ENCODE data around the gene CELF5.
"Not testable (repeated sequence)": the region's sequence is repeated elsewhere in the genome, so short reads cannot be mapped to it uniquely, and the experiment has no call there.

CELF5 gene

GRCh38 chr19:3201072-3201700 lies 23.3 kb upstream of the CELF5 start:
- no peak overlapping the region for H3K27ac ChIP-seq
- no peak for TF ChIP-seq ZFX (IDR thresholded peaks at IDR 0.05; ENCODE audit: borderline replicate concordance)
- TF ChIP-seq, protein P1, sequence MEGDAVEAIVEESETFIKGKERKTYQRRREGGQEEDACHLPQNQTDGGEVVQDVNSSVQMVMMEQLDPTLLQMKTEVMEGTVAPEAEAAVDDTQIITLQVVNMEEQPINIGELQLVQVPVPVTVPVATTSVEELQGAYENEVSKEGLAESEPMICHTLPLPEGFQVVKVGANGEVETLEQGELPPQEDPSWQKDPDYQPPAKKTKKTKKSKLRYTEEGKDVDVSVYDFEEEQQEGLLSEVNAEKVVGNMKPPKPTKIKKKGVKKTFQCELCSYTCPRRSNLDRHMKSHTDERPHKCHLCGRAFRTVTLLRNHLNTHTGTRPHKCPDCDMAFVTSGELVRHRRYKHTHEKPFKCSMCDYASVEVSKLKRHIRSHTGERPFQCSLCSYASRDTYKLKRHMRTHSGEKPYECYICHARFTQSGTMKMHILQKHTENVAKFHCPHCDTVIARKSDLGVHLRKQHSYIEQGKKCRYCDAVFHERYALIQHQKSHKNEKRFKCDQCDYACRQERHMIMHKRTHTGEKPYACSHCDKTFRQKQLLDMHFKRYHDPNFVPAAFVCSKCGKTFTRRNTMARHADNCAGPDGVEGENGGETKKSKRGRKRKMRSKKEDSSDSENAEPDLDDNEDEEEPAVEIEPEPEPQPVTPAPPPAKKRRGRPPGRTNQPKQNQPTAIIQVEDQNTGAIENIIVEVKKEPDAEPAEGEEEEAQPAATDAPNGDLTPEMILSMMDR (IDR thresholded peaks at IDR 0.05), result no peak

- no peak overlapping the region for H3K27ac ChIP-seq
- no peak for TF ChIP-seq ZFX (IDR thresholded peaks at IDR 0.05; ENCODE audit: borderline replicate concordance)
- TF ChIP-seq, protein P1 (IDR thresholded peaks at IDR 0.05), result no peak
Measured at GRCh38 chr19:3201911-3202310, 22.6 kb upstream of the CELF5 start.

GRCh38 chr19:3202346-3202745 lies 22.1 kb upstream of the CELF5 start:
- TF ChIP-seq, protein P1 (IDR thresholded peaks at IDR 0.05), result no peak
- TF ChIP-seq ZFX (IDR thresholded peaks at IDR 0.05; ENCODE audit: borderline replicate concordance), result no peak
- no peak overlapping the region for H3K27ac ChIP-seq

DNA sequence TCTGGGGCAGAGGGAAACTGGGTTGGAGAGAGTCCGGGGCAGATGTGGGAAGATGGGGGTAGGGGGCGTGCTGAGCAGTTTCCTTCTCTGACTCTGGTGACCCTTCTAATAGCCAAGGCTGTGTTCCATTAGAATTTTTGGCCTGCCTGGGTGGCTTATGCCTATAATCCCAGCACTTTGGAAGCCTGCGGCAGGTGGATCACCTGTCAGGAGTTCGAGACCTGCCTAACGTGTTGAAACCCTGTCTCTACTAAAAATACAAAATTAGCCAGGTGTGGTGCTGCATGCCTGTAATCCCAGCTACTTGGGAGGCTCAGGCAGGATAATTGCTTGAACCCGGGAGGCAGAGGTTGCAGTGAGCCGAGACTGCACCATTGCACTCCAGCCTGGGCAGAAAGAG lies 21.6 kb upstream of the CELF5 start:
- H3K27ac ChIP-seq, result not testable (repeated sequence)

GRCh38 chr19:3203805-3204645 lies 20.4 kb upstream of the CELF5 start:
- TF ChIP-seq, protein P1 (IDR thresholded peaks at IDR 0.05), result no peak
- no peak for TF ChIP-seq ZFX (IDR thresholded peaks at IDR 0.05; ENCODE audit: borderline replicate concordance)
- no peak overlapping the region for H3K27ac ChIP-seq

GRCh38 chr19:3204646-3205275 lies 19.7 kb upstream of the CELF5 start:
- no peak for TF ChIP-seq ZFX (IDR thresholded peaks at IDR 0.05; ENCODE audit: borderline replicate concordance)
- TF ChIP-seq, protein P1 (IDR thresholded peaks at IDR 0.05), result no peak
- no peak overlapping the region for H3K27ac ChIP-seq

- TF ChIP-seq, protein P1 (IDR thresholded peaks at IDR 0.05), result no peak
- TF ChIP-seq ZFX (IDR thresholded peaks at IDR 0.05; ENCODE audit: borderline replicate concordance), result no peak
- no peak overlapping the region for H3K27ac ChIP-seq
Measured at GRCh38 chr19:3206216-3206953, 18.1 kb upstream of the CELF5 start.

Data from 22Rv1 (cell line).